Stomach (tissue), 4 donors: Measurements from ENCODE around the gene METTL17.

Experiments used
- CTCF ChIP-seq, 7 experiments: fragments of 450-650 bp in 4 of 7; fragments of 200-600 bp in 3 of 7; sonication (generic) in 3 of 7; IDR thresholded peaks; one replicate each; pipeline ENCODE4 v1.5.1; 2016 to 2019; ENCODE audit warnings: antibody characterized with exemption in 7 of 7, control low read depth in 2 of 7, mild to moderate bottlenecking in 1 of 7
- POLR2A ChIP-seq, 4 donors: fragments of 450-650 bp; IDR thresholded peaks; one replicate each; pipeline ENCODE4 v1.6.1; 2016; ENCODE audit warnings: antibody characterized with exemption in 4 of 4, control low read depth in 2 of 4, mild to moderate bottlenecking in 1 of 4, moderate library complexity in 1 of 4
- POLR2AphosphoS5 ChIP-seq, 3 donors: sonication (generic); formaldehyde crosslinking; IDR thresholded peaks; one replicate each; pipeline ENCODE4 v1.6.1; 2016; ENCODE audit warnings: antibody characterized with exemption in 3 of 3

GRCh38 chr14:20996521-20996920, 6.7 kb downstream of the METTL17 start:
- no peak for TF ChIP-seq CTCF (IDR thresholded peaks at IDR 0.05)
- no peak for TF ChIP-seq POLR2AphosphoS5 (IDR thresholded peaks at IDR 0.05)
- no peak for TF ChIP-seq POLR2A (IDR thresholded peaks at IDR 0.05)
